Measurements from ENCODE around the gene HORMAD1. TPM values are rescaled to one million over a fixed set of nuclear protein-coding genes. Genes with fewer than 3 reads are reported as not detected.
A peak's percentile ranks its signal among the peaks of the same experiment; 100 is the strongest.
"Not testable (repeated sequence)": the region's sequence is repeated elsewhere in the genome, so short reads cannot be mapped to it uniquely, and the experiment has no call there.

Gene HORMAD1
- total and polyA plus RNA-seq, 5 experiments from 2014 or later, result 0.64 to 0.74 (median 0.73) TPM; not detected in 2

DNA sequence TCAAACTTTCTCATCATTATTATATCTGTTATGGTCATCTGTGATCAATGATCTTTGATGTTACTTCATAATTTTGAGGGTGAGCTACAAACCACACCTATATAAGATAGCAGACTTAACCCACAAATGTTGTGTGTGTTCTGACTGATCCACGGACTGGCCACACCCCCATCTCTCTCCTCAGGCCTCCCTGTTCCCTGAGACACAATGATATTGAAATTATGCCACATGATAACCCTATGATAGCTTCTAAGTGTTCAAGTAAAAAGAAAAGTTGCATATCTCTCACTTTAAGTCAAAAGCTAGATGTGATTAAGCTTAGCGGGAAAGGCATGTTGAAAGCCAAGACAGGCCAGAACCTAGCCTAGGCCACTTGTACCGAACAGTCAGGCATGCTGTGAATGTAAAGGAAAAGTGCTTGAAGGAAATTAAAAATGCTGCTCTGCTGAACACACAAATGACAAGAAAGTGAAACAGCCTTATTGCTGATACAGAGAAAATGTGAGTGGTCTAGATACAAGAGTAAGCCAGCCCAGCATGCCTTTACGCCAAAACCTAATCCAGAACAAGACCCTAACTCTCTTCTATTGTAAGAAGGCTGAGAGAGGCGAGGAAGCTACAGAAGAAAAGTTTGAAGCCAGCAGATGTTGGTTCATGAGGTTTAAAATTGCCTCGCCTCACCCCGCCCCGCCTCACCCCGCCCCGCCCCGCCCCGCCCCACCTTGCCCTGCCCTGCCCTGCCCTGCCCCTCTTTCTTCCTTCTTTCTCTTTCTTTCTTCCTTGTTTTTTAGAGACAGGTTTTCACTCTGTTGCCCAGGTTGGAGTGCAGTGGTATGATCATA, 28.4 kb upstream of the HORMAD1 start:
- H3K4me1 Mint-ChIP-seq, result peaks cover 0 to 6% (median 0%) of the 10 kb centered on the region in 4 donors
- peak overlapping the region in 3 of 10 donors; percentile 15 to 49 (median 46) for H3K27ac Mint-ChIP-seq

DNA sequence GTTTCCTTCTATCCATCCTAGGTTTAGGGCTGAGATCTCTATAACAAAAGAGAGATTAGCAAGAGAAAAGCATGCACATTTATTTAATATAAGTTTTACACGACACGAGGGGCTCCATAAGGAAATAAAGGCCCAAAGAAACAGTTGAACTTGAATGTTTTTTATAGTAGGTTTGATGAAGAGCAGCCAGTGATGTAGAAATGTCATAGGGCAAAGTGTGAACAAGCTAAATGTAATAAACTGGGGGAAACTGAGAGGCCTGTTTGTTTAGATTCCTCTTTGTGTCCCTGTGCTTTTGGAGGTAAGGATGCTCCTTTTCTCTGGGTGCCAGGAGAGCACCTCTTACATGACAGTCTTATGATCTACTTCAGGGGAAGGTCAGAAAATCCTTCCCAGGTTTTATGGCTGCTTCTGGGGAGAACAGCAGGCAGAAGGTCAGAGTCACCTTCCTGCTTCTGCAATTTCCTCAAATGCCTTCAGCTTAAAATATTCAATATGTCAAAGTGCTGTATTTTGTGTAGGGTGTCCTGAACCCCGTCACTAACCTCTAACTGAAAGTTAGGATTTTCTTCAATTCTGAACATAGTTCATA, 9.5 kb upstream of the HORMAD1 start:
- H3K27me3 Mint-ChIP-seq, result no peaks in the 10 kb centered on the region
- no peaks in the 10 kb centered on the region for H3K4me1 Mint-ChIP-seq
- no peak overlapping the region for H3K4me3 Mint-ChIP-seq
- H3K9me3 Mint-ChIP-seq, result no peaks in the 10 kb centered on the region
- H3K36me3 Mint-ChIP-seq, result peaks cover 0 to 30% (median 3%) of the 10 kb centered on the region in 3 donors
- ATAC-seq (no peak), DNase-seq (no peak)
- H3K27ac Mint-ChIP-seq, result peak overlapping the region in 1 of 10 donors; percentile 34
- POLR2A ChIA-PET, result no interaction called here

More for the DNA sequence above, 28.4 kb upstream of the HORMAD1 start:
- POLR2A ChIA-PET, result interaction anchor here (0.6 kb wide), 1 partner anchor 116 kb away, joined by 4 read pairs; no protein-coding TSS in a partner anchor
- DNase-seq, result no peak
- no peak overlapping the region for H3K4me3 Mint-ChIP-seq
- H3K9me3 Mint-ChIP-seq, result no peaks in the 10 kb centered on the region
- peaks cover 0 to 48% (median 15%) of the 10 kb centered on the region in 3 donors for H3K36me3 Mint-ChIP-seq
- H3K27me3 Mint-ChIP-seq, result no peaks in the 10 kb centered on the region
- no peak for ATAC-seq

DNA sequence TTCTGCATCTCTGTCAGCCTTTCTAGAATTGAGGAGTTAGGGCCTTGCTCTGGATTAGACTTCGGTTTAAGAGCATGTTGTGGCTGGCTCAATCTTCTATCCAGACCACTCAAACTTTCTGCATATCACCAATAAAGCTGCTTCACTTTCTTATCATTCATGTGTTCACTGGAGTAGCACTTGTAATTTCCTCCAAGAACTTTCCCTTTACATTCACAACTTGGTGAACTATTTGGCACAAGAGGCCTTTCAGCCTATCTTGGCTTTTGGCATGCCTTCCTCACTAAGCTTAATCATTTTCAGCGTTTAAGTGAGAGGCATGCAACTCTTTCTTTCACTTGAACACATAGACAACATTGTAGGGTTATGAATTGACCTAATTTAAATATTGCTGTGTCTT, 3.6 kb upstream of the HORMAD1 start:
- no peak for DNase-seq
- peaks cover 0 to 2% (median 0%) of the 10 kb centered on the region in 9 donors for H3K9me3 Mint-ChIP-seq
- H3K4me1 Mint-ChIP-seq, result no peaks in the 10 kb centered on the region
- ATAC-seq, result no peak
- POLR2A ChIA-PET, result no interaction called here
- H3K27ac Mint-ChIP-seq, result no peak overlapping the region
- H3K36me3 Mint-ChIP-seq, result peaks cover 0 to 4% (median 0%) of the 10 kb centered on the region in 3 donors
- H3K27me3 Mint-ChIP-seq, result no peaks in the 10 kb centered on the region
- H3K4me3 Mint-ChIP-seq, result no peak overlapping the region

DNA sequence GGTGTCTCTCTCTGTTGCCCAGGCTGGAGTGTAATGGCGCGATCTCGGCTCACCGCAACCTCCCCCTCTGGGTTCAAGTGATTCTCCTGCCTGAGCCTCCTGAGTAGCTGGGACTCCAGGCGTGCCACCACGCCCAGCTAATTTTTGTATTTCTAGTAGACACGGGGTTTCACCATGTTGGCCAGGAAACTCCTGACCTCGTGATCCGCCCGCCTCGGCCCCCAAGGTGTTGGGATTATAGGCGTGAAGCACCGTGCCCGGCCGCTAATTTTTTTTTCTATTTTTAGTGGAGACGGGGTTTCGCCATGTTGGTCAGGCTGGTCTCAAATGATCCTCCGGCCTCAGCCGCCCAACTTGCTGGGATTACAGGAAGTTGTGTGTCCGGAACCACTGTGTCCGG, 597 bp downstream of the HORMAD1 start:
- H3K4me3 Mint-ChIP-seq, result no peak overlapping the region
- no peak overlapping the region for H3K27ac Mint-ChIP-seq
- no peak for ATAC-seq

DNA sequence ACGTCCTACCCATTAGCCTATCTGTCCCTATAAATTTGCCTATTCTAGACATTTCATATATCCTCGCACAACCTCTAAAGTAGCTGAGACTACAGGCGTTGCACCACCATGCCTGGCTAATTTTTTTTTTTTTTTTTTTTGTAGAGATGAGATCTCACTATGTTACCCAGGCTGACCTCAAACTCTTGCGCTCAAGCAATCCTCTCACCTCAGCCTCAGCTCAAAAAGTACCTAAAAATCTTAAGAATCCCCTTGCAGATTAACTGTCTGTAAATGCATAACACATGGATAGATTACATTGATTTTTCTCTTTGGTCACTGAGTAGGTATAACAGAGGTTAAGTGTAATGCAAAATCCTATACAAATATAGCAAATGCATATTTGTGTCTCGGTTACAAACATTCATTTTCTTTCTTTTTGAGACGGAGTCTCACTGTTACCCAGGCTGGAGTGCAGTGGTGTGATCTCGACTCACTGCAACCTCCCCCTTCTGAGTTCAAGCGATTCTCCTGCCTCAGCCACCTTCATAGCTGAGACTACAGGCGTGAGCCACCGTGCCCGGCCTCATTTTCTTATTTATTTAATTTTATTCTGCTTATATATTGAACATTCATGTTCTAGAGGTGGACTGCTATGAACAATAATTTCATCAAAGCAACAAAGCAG, 2.3 kb downstream of the HORMAD1 start:
- Mint-ChIP-seq H3K4me1 (no peaks in the 10 kb centered on the region), H3K27me3 (no peaks in the 10 kb centered on the region), H3K27ac (peak overlapping the region in 1 of 10 donors; percentile 23), H3K4me3 (no peak overlapping the region), H3K9me3 (peaks cover 0 to 2% (median 0%) of the 10 kb centered on the region in 9 donors), H3K36me3 (no peaks in the 10 kb centered on the region)
- no peak for ATAC-seq
- no peak for DNase-seq
- POLR2A ChIA-PET, result no interaction called here

More for the DNA sequence above, 597 bp downstream of the HORMAD1 start:
- Mint-ChIP-seq H3K27me3 (no peaks in the 10 kb centered on the region), H3K36me3 (peaks cover 0 to 4% (median 0%) of the 10 kb centered on the region in 3 donors), H3K4me1 (no peaks in the 10 kb centered on the region), H3K9me3 (peaks cover 0 to 2% (median 0%) of the 10 kb centered on the region in 9 donors)
- POLR2A ChIA-PET, result no interaction called here
- DNase-seq, result no peak

DNA sequence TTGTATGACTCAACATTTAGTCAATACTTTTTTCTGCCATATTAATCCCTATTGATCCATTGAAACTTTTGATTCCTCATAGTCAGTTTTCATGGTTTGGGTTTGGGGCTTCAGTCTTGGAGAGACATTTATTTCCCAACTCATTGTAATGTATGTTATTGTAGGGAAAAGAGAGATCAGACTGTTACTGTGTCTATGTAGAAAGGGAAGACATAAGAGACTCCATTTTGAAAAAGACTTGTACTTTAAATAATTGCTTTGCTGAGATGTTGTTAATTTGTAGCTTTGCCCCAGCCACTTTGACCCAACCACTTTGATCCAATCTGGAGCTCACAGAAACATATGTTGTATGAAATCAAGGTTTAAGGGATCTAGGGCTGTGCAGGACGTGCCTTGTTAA, 11.7 kb downstream of the HORMAD1 start:
- ATAC-seq, DNase-seq, H3K36me3 Mint-ChIP-seq, H3K27me3 Mint-ChIP-seq, H3K9me3 Mint-ChIP-seq, H3K4me3 Mint-ChIP-seq, H3K4me1 Mint-ChIP-seq, POLR2A ChIA-PET, H3K27ac Mint-ChIP-seq: not testable (repeated sequence)

DNA sequence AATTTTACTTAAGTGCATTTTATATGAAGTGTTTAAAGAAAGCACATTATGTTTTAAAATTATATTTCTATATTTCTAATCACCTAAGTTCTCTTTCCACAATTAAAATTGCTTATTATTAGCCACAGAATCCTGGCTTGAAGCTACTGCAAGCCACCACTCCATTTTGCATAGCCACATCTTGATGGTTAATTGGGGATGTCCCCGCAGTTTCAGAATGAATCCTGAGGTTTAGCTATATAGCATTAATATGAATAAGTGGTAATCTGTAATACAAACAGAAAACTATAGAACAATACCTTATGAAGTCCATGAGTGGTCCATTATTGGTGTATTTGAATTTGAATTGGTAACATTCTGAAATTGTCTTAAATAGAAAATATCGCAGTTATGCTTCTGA, 12.1 kb downstream of the HORMAD1 start:
- POLR2A ChIA-PET, result no interaction called here
- H3K27ac Mint-ChIP-seq, result no peak overlapping the region
- no peaks in the 10 kb centered on the region for H3K27me3 Mint-ChIP-seq
- no peaks in the 10 kb centered on the region for H3K4me1 Mint-ChIP-seq
- H3K9me3 Mint-ChIP-seq, result no peaks in the 10 kb centered on the region
- H3K36me3 Mint-ChIP-seq, result no peaks in the 10 kb centered on the region
- no peak overlapping the region for H3K4me3 Mint-ChIP-seq
- no peak for DNase-seq
- no peak for ATAC-seq

DNA sequence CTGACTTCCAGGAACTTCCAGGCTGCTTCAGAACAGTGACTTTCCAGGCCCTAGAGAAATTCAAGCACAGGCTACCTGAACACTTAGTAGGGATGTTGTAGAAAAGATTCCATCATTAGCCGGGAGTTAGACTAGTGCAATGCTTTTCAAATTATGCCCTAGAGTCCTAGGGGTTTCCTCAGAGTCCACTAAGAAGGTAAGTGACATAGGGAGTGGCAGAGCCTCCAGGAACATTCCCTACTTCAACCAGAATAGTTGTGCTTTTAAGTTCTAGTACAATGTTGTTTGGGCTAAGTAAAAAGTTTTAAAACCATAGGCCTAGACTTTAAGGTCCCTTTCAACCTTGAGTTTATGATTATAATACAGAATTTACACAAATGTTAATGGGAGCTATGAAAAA, 14.6 kb downstream of the HORMAD1 start:
- H3K27ac Mint-ChIP-seq, result no peak overlapping the region
- no peak for ATAC-seq
- H3K9me3 Mint-ChIP-seq, result no peaks in the 10 kb centered on the region
- no peak overlapping the region for H3K4me3 Mint-ChIP-seq
- H3K36me3 Mint-ChIP-seq, result no peaks in the 10 kb centered on the region
- POLR2A ChIA-PET, result no interaction called here
- H3K4me1 Mint-ChIP-seq, result no peaks in the 10 kb centered on the region
- DNase-seq, result no peak
- H3K27me3 Mint-ChIP-seq, result no peaks in the 10 kb centered on the region

DNA sequence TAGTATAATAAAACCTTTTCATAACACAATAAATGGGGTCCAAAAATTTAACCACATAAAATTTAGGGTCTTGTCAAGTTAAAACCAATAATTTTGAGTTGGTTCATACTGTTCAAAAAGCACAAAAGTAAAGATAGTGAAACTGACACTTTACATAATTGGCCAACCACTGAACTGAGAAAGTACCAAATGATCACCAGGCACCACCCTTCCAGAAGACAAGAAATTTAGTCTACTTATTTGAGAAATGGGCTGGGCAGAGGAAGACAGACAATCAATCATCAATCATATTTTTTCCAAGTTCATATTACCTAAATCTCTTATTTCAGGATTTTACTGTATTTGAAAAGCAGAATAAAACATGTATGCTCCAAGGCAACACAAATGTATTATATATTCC, 17.3 kb downstream of the HORMAD1 start:
- Mint-ChIP-seq H3K27ac (no peak overlapping the region), H3K9me3 (no peaks in the 10 kb centered on the region), H3K4me3 (no peak overlapping the region), H3K4me1 (peaks cover 0 to 1% (median 0%) of the 10 kb centered on the region in 4 donors), H3K27me3 (peaks cover 0 to 3% (median 1%) of the 10 kb centered on the region in 5 donors), H3K36me3 (no peaks in the 10 kb centered on the region)
- ATAC-seq, result no peak
- DNase-seq, result no peak
- POLR2A ChIA-PET, result no interaction called here

DNA sequence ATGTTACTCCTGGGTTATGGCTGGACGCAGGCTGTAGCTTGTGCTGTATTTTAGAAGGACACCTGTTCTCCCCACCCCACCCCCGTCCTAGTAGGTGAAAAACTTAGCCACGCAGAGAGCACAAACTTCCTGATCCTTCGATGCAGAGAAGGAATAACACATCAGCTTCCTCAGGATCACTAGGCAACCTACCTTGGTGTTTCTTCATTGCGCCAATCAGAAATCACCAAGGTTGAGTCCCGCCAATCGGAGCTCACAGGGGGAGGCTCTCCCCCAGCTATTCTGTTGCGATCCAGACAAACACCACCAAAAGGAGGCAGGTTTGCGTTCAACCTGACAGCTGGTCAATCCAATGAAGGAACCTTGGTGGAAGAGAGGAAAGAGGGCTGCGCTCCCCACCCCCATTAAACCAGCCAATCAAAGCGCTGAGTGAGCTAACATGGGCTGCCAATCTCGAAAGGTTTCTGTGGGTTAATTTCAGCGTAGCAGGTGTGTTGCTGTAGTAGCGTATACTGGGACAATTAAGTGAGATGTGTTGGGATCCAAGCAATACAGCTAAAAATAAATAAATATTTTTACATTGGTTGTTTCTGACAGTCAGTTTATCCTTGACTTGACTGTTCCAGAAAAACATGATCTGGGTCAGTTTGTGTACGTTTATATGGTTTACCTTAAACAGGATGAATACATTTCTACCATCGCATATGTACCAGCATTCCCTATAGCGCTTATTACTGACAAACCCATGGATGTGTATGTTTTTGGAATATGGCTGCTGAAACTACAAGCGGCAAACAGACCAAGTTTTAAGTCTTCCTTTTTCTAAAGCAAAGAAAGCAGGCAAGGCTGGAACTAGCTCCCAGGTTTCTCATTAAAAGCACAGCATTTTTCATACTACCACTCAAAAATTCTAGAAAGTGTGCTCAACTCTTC, 23.4 kb downstream of the HORMAD1 start, which contains the start of gene GOLPH3L:
Gene GOLPH3L, minus strand, starts transcription at position 160 of the 933 bp plus-strand sequence. CDS start 2,316 bp downstream, outside the sequence.
- Mint-ChIP-seq H3K4me3 (peak within 1 kb of the TSS; percentile 93 to 99 (median 96)), H3K27me3 (peaks cover 0 to 3% (median 1%) of the 10 kb centered on the region in 5 donors), H3K36me3 (peaks cover 0 to 28% (median 2%) of the 10 kb centered on the region in 3 donors), H3K27ac (peak within 1 kb of the TSS; percentile 17 to 98 (median 96)), H3K9me3 (no peaks in the 10 kb centered on the region), H3K4me1 (peaks cover 6 to 40% (median 23%) of the 10 kb centered on the region in 4 donors)
- ATAC-seq (peak; percentile 99), DNase-seq (peak; percentile 65 to 96 (median 90))
- POLR2A ChIA-PET, result interaction anchor here (0.6 to 1.6 kb wide), 10 partner anchors 10 to 811 kb away, joined by 3 to 6 read pairs (median 4); partner anchors contain the start of genes CTSS, CTXND2, ENSA and MCL1

DNA sequence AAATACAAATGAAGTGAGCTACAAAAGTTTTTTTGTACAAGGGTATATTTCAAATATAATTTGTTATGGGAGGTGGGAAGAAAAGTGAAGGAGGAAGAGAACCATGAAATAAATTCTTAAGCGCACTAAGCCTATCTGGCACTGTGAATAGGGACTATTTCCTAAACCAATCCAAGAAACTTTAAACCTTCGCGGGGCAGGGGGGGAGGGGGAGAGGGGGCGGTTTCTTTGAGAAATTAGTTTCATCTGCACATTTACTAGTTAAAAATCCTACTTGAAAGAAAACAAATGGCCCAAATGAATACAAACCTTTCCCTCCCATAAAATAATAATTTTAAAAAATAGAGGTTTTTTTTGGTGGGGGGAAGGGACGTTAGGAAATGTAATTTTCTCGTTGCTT, 24.1 kb downstream of the HORMAD1 start:
- H3K36me3 Mint-ChIP-seq, result peaks cover 0 to 33% (median 2%) of the 10 kb centered on the region in 3 donors
- H3K27ac Mint-ChIP-seq, result peak overlapping the region; percentile 17 to 98 (median 96)
- peak overlapping the region; percentile 93 to 99 (median 96) for H3K4me3 Mint-ChIP-seq
- DNase-seq (no peak), ATAC-seq (no peak)
- H3K9me3 Mint-ChIP-seq, result no peaks in the 10 kb centered on the region
- H3K4me1 Mint-ChIP-seq, result peaks cover 6 to 40% (median 23%) of the 10 kb centered on the region in 4 donors
- POLR2A ChIA-PET, result interaction anchor here (0.8 to 1.6 kb wide), 7 partner anchors 10 to 810 kb away, joined by 3 to 6 read pairs (median 4); partner anchors contain the start of genes CTSS, ENSA and RPRD2
- H3K27me3 Mint-ChIP-seq, result peaks cover 0 to 3% (median 1%) of the 10 kb centered on the region in 5 donors

All from naive thymus-derived CD8-positive, alpha-beta T cell (primary cell).